HG02943 (cell line): ENCODE data around the gene PPP6R3.

Experiments used
- ATAC-seq: cut with Tn5 transposase; IDR thresholded peaks from one replicate; pipeline ENCODE4 v1.9.1; 2021; ENCODE audit warnings: mild to moderate bottlenecking, low read depth, moderate library complexity; ENCODE audit not compliant: unreplicated experiment

The PPP6R3 gene

DNA sequence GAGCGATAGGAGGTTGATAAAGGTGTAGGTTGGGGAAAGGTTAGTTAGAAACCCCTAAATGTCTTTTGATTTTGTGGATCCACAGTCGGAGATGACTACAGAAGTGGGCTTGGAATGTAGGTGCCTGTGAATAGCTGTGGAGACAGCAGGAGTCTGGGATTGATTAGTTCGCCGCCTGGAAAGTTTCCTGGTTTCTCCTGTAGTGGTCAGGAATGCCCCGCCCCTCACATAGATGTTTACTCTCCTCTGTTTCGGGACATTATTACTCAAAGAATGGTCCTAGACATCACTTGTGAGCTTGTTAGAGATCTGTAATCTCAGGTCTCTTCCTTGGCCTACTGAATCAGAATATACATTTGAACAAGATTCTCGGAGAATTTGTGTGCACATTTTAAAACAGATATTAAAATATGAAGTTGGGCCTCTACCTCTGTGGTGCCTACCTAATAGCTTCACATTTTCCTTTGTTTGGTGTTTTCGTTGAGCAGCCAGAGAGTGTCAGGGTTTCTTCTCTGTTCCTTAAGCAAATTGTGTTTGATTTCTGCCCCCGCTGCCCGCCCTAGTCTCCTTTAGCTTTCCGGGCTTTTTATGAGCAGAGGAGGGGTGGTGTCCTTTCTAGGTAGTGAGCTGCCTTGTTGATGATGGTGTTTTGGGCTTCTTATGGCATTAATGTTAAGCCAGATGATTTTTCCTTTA is 89.4 kb downstream of the PPP6R3 start:
- no peak for ATAC-seq

DNA sequence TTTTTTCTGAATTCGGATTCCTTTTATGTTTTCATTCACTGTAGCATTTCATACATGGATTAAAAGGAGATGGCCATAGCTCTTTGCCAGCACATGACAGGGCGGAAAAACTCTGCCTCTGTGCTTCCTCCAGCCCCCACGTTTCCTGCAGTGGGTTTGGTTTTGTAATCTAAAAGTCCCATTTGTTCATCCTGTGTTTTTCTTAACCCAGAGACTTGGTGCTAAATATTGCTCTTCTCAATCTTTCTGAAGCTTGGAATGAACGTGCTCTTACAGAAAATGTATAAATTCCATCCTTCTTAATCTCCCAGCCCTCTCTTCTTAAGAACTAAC is 89.9 kb downstream of the PPP6R3 start:
- no peak for ATAC-seq

DNA sequence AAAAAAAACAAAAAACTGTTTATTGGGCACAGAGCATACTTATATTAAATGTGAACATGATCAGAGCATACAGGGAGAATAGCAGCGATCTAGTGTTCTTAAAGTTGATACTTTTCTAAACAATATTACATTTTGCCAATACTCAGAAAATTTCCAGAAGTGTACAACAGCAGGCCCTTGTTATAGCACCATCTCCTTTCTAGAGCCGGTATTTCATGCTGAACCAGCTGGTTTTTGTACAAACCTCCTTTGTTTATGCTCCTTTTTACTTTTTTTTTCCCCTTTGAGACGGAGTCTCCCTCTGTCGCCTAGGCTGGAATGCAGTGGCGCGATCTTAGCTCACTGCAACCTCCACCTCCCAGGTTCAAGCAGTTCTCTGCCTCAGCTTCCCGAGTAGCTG is 90.7 kb downstream of the PPP6R3 start:
- no peak for ATAC-seq

DNA sequence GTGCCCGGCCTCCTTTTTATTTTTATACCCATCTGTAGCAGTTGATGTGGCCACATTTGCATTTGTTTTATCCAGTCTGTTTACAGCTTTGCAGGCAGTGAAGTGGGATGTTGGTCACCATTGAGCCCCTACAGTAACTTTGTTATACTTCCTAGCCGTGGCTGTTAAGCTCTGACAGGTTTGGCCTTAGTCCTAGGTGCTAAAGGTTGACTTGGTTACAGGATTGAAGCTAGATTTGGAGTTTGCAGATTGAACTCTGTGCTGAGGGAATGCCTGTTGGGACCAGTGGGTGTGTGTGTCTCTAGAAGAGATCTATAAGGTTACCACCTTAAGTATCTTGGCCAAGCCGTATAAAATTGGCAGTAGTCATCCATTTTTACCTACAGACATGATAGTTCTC is 91.2 kb downstream of the PPP6R3 start:
- ATAC-seq: no peak

DNA sequence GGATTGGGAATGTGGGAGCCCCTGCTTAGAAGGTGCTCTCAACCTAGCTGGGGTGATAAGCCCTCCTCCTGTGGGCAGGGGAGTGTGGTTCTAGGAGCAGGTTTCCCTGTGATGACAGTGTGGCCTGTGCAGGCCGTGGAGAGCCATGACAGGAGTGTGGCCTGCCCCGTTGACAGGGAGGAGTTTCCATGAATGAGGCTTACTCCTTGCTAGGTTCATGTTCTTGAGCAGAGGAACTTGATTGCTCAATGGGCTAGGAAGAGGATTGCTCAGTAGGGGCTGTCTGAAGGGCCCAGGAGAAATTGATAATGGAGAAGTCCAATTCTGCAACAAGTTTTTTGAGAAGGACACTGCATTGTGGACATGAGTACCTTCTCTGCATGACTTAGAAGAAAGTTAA is 92.0 kb downstream of the PPP6R3 start:
- no peak for ATAC-seq

DNA sequence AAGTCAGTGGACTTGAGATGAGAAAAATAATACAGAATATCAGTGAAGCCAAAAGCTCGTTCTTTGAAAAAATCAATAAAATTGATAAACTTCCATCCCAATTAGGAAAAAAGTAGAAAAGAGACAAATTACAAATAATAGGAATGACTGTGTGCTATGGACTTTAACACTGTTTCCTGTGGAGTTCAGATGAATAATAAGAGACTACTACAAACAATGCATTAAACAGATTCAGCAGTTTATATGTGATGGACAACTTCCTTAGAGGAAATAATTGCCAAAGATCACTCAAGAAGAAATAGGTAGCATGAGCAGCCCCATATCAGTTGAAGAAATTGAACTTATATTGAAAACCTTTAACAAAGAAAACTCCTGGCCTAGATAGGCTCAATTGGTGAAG is 99.7 kb downstream of the PPP6R3 start:
- no peak for ATAC-seq

DNA sequence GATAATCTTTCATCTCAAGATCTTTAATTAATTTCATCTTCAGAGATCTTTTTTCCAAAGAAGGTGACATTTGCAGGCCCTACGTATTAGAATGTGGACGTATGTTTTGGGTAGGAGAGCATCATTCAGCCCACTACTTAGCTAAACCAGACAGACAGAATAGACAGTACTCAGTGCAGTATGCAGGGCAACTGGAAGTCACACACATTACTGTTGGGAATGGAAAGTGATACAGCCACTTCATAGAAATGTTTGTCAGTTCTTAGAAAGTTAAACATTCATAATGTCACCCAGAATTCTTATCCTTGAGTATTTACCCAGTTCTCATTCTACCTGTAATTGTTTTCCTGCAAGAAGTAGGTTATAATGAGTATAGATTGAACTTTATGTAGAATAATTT is 102.9 kb downstream of the PPP6R3 start:
- no peak for ATAC-seq

DNA sequence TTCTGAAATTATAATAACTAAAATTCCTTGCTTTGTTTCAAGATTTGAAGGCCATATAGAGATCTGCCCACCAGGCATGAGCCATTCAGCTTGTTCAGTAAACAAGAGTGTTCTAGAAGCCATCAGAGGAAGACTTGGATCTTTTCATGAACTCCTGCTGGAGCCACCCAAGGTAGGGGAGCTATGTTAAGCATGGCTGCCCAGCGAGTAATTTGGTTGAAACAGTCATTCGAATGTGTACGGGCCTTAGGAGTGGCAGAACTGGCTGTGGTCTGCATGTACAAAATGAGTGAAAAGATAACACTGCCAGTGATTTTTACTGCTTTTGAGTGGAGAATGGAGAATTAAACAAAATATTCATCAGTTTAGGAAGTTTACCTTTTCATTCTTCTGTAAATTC is 103.7 kb downstream of the PPP6R3 start:
- no peak for ATAC-seq

DNA sequence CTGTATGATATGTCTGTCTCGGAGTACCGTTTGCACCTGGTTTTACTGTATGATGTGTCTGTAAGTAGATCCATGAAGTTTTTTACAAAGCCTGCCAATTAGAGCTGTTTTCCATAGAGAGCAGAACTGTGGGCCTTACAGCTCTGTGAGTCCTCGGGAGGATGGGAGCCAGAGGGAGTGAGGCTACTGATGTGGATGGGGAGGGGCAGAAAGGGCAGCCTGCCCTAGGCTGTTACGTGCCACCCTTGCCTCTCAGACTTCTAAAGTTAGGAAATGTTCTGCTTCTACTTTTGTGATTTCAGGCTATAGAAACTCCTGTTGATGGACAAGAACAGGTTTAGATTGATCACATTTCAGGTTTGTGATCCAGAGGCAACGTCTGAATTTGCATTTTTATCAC is 105.2 kb downstream of the PPP6R3 start:
- no peak for ATAC-seq

DNA sequence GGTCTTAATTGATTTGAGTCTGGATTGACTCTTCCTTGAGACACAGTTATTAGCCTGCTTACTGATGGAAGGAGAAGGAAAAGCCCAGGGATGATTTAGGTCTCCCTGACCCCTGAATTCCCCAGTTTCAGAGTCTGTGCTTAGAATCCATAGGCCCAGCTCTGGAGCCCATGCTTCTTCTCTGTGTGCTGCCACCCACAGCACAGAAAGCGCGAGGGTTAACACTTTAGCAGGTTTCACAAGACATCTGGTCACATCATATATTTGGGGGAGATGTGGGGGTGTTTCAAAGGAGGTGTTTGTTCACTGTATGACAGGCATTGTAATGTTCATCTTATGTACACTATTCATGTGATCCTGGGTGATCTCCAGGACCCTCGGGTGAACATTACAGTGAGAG is 107.0 kb downstream of the PPP6R3 start:
- no peak for ATAC-seq

DNA sequence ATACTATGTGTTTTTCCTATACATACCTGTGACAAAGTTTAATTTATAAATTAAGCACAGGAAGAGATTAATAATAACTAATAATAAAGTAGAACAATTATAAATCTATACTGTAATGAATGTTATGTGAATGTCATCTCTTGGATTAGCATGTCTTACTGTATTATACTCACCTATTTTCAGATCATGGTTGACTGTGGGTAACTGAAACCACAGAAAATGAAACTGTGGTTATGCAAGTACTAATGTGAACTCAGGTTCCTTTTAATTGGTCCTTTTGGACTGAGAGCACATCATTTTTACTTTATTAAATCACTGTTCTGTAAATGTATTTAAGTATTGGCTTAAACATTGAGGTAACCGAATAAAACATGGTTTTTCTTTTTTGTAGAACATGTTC is 108.8 kb downstream of the PPP6R3 start:
- no peak for ATAC-seq

DNA sequence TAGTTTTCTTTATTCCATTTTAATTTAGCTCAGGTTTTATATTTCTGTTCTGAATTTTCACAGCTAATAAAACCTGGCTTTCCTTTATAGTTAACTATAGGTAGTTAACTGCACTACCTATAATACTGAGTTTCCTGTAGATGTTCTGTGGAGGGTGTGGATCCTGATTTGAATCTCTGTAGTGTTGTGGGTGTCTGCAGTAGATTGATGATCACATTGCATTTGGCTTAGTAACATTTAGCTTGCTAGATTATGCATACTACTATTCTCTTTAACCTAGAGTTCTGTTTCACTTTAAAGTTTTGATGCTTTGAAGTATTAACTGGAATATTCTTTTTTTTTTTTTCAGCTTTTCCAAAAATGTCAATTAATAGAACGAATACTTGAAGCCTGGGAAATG is 110.1 kb downstream of the PPP6R3 start:
- ATAC-seq: no peak

DNA sequence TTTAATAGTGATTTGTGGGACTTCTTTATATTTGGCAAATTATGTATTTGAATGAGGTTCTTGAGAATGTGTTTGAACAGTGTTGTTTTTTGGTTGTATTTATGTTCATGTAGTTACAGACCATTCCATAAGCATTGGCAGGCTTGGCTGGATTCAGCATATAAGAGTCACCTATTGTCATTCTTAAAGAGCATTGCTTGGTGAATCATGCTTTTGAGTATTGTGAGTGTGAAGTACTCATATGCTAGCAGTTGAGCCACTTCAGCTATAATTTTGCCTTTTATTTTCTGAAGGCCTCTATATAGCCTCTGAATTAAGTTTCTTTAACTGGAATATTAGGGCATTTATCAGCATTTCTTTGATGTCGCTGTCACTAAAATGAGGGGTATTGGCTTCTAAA is 113.8 kb downstream of the PPP6R3 start:
- ATAC-seq: no peak

DNA sequence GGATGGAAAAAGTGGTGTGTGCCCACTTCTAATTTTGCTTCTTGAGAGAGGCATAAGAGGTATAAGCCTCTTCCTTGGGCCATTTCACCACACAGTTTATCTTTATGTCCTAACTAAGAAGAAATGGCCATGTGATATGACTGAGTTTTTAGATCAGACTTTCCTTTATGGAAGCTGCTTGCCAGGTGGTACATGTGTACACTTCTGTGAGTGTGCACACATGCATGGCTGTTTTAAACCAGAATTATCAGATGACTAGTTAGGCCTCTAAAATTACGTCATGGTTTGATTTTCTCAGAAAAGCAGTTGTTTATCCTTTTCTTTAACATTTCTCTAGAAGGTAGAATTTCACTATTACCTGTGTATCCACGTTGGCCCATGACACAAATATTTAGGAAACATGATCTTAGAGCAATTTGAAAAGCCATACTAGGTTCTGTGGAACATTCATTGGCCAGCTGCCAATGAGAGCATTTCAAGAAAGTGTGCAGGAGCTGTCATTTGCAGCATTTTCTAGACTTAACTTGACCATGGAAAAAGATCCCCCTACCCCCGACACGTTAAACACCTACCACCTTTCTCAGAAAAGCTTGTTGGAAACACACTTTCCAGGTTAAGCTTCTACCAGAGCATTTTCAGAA is 114.6 kb downstream of the PPP6R3 start:
- ATAC-seq: no peak

DNA sequence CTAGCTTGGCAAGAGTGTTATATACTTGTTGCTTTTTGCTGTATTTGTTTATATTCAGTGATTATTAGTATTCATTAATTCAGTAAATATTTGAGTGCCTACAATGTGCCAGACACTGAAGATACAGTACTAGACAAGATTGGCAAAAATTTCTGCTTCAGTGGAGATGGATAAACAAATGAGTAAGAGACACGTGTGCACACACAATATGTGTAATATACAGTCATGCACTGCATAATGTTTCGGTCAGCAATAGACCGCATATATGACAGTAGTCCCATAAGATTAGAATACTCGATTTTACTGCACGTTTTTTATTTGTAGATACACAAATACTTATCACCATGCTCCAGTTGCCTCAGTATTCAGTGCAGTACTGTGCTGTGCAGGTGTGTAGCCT is 118.9 kb downstream of the PPP6R3 start:
- no peak for ATAC-seq

DNA sequence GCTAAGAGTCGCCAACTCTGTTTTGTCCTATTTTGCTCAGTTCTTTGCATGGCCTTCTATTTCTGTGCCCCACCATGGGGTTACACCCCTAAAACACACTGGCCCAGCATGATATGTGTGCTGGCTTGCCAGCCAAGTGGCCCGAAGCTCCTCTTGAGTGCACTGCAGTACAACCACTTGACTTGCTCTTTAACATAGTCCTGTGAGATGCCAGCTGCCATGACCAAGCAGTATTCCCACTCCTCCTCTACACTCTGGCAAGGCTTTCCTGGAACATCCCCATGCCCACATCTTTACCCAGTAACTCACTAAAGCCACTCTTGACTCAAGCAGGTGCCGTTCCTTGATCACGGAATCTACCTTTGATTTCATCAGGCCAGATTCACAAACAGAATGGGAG is 120.9 kb downstream of the PPP6R3 start:
- no peak for ATAC-seq

DNA sequence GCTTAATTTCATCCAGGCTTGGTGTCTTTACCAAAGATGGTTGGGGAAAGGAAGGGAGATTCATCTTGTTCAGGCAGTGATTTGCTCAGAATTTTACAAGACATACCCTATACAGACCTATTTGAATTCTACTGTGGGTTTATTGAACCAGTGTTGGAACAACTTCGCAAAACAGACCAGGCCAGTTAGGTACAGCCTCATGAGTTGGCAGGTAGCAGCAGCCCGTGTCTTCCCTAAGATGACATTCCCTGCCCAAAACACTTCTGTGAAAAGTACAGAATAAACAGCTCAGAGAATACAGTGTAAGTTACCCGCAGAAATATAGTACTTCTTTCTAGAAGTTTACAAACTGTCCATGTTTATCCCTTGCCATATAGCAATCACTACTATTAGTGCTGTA is 121.3 kb downstream of the PPP6R3 start:
- ATAC-seq: no peak

DNA sequence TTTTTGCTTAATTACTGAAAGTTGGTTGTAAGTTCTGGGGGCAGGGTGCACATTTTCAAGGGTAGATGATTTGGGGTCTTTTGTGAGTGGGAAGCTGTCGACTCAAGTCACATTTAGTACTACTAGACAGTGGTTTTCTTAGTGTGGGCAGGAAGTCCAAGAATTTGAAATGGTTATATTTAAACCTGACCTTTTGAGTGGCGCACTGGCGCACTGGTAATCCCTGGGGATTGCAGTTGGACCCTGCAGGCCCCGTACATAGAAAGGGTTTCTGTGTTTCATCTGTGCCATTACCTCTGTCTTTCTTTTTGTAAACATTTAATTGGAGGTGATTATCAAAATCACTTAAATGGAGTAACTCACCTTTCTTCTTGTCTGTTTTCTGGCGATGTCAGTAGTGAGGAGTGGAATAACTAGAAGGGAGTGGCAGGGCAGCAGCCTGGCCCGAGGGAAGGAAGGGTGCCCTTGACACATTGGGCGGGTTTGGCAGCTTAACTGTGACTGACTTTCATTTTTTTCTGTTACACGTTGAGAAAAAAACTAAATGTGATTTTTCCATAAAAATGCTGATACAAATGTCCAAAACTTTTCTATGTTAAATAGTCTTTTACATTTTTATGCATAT is 122.0 kb downstream of the PPP6R3 start:
- no peak for ATAC-seq

DNA sequence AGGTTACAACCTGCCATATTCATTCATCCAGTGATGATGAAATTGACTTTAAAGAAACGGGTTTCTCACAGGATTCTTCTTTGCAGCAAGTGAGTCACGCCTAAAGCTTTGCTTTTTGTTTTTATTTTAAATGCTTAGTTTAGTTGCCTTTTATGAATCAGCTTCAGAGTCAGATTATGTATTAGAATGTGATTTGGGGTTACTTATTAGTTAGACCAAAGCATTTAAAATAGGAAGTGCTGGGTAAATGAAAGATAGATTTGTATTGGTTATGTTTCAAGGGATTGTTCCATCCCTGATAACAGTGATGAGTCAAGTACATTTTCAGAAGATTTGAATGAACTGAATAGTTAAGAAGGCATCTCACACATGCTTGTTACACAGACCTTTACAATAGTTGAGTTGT is 122.5 kb downstream of the PPP6R3 start:
- ATAC-seq: no peak

DNA sequence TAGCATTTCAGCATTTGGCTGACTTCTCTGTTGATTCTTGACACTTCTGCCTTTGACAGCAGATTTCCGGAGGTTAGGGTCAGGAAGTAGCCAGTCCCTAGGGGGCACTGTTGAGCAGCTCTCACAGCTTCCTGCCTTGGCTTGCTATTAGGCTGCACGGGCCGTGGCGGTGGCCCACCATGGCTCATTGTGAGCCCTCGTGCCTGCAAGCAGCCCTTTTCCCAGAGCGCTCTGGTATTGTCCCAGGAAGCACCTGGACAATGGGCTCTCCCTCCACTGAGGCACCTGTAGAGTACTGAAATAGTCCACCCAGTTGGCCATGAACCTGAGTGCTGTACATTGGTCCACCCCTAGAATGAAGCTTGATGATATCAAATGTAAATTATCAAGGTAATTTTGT is 123.5 kb downstream of the PPP6R3 start:
- no peak for ATAC-seq

DNA sequence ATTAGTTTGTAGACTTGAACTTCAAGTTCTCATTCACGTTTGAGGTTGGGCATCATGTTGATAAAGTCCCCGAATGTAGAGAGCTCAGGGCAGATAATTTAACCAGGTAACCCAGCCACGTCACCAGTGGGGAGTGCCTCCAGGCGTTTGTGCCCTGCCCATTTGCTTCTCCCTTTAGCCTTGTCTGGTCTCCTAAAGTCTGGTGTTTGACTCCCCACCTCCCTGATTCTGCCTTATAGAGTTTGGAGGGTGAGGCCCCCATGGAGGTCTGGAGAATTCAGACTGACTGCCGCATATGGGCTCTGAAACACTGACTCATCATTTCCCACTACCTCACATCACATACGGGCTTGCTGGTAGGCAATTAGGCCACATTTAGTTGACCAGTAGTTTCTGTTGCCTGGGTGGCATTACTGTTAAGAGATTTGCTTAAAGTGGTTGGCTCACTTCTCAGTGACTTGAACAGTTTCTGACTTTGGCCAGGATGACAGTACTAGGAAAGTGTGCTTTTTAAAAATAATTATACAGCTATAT is 124.5 kb downstream of the PPP6R3 start:
- no peak for ATAC-seq
